Neural progenitor cell (in vitro differentiated cells): ENCODE measurements around the gene RNF38. TPM values are rescaled to one million over a fixed set of nuclear protein-coding genes. Genes with fewer than 3 reads are reported as not detected.
A peak's percentile ranks its signal among the peaks of the same experiment; 100 is the strongest.
"Not testable (repeated sequence)": the region's sequence is repeated elsewhere in the genome, so short reads cannot be mapped to it uniquely, and the experiment has no call there.

ENCODE experiments used
- DNase-seq: peaks from one replicate; pipeline ENCODE4 v3.0.0-alpha.2; 2016; ENCODE audit warnings: low spot score
- H2AFZ ChIP-seq: fragments of 200-600 bp; sonication (generic); replicated peaks from 2 replicates; pipeline ENCODE4 v1.6.1; 2016; ENCODE audit warnings: antibody characterized with exemption
- H3F3A ChIP-seq: fragments of 200-600 bp; sonication (generic); 2 replicates; pipeline ENCODE4 v1.6.1; 2016; ENCODE audit warnings: antibody characterized with exemption, low read depth
- H3K27ac ChIP-seq: fragments of 200-600 bp; sonication (generic); 2 replicates; pipeline ENCODE4 v1.5.1; 2016; ENCODE audit warnings: mild to moderate bottlenecking
- H3K27me3 ChIP-seq: fragments of 200-600 bp; sonication (generic); 2 replicates; pipeline ENCODE4 v1.6.1; 2016; ENCODE audit warnings: mild to moderate bottlenecking, moderate library complexity
- H3K36me3 ChIP-seq: fragments of 200-600 bp; sonication (generic); 2 replicates; pipeline ENCODE4 v1.5.1; 2016
- H3K4me1 ChIP-seq: fragments of 200-600 bp; sonication (generic); 2 replicates; pipeline ENCODE4 v1.6.1; 2016; ENCODE audit warnings: mixed run types
- H3K4me2 ChIP-seq: fragments of 200-600 bp; sonication (generic); 2 replicates; pipeline ENCODE4 v1.6.1; 2016
- H3K4me3 ChIP-seq: fragments of 200-600 bp; sonication (generic); 2 replicates; pipeline ENCODE4 v1.5.1; 2016
- H3K79me2 ChIP-seq: fragments of 200-600 bp; sonication (generic); 2 replicates; pipeline ENCODE4 v1.6.1; 2016; ENCODE audit warnings: low read depth
- H3K9ac ChIP-seq: fragments of 200-600 bp; sonication (generic); 2 replicates; pipeline ENCODE4 v1.6.1; 2016
- H3K9me3 ChIP-seq: fragments of 200-600 bp; sonication (generic); 2 replicates; pipeline ENCODE4 v1.5.1; 2016; ENCODE audit warnings: low read depth
- H4K20me1 ChIP-seq: fragments of 200-600 bp; sonication (generic); 2 replicates; pipeline ENCODE4 v1.6.1; 2016; ENCODE audit warnings: low read depth
- H3K27ac Mint-ChIP-seq: 3 replicates; pipeline ENCODE4 v1.8.0; 2021; ENCODE audit warnings: mixed read lengths
- H3K27me3 Mint-ChIP-seq: 2 replicates; pipeline ENCODE4 v1.8.0; 2022; ENCODE audit warnings: low read depth, mild to moderate bottlenecking, inconsistent platforms, moderate library complexity, mixed read lengths; ENCODE audit not compliant: insufficient read depth
- H3K36me3 Mint-ChIP-seq: 3 replicates; pipeline ENCODE4 v1.8.0; 2021; ENCODE audit warnings: mixed read lengths
- H3K4me1 Mint-ChIP-seq: 3 replicates; pipeline ENCODE4 v1.8.0; 2021; ENCODE audit warnings: mixed read lengths
- H3K4me3 Mint-ChIP-seq: 3 replicates; pipeline ENCODE4 v1.8.0; 2021; ENCODE audit warnings: mild to moderate bottlenecking, moderate library complexity, mixed read lengths
- H3K9me3 Mint-ChIP-seq: 3 replicates; pipeline ENCODE4 v1.8.0; 2020; ENCODE audit warnings: mixed read lengths
- EZH2 ChIP-seq: fragments of 200-600 bp; sonication (generic); IDR thresholded peaks from 2 replicates; pipeline ENCODE4 v1.6.1; 2017; ENCODE audit warnings: antibody characterized with exemption, mild to moderate bottlenecking, moderate library complexity
- EZH2phosphoT487 ChIP-seq: fragments of 200-600 bp; sonication (generic); IDR thresholded peaks from 2 replicates; pipeline ENCODE4 v1.6.1; 2017; ENCODE audit warnings: antibody characterized with exemption
- total RNA-seq: library from RNA; depleted of rRNA; stranded (reverse); fragments of >200 nt; gene quantifications from 2 replicates; pipeline ENCODE4 v1.2.3, GENCODE V29; 2015; ENCODE audit warnings: low replicate concordance
- TF ChIP-seq, protein P1 (sequence below): fragments of 200-600 bp; sonication (generic); IDR thresholded peaks from 2 replicates; pipeline ENCODE4 v1.5.1; 2017; ENCODE audit warnings: antibody characterized with exemption, mild to moderate bottlenecking

Gene RNF38
- total RNA-seq, result 49.8 and 63.8 TPM in 2 replicates

DNA sequence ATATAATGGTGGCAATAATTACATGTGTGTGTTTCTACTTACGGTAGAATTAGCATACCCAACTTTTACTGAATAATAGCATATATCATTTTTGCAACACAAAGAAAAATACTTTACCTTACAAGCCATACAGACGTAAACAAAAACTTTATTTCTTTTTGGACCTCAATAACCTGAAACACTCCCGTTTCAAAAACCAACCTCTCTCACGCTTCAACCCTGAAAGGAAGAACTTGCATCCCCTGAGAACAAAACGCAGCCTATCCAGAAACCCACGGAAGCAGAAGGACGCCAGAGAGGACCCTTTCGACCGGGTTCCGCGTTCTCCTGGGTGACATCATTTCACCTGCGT is at the start of gene RNF38:
RNF38 (minus strand) TSS at position 290 of the 352 bp plus-strand sequence; CDS start at position 129, 161 bp downstream.
- Histone ChIP-seq H3K27me3 (no peaks in the 10 kb centered on the region), H3K9ac (peak within 1 kb of the TSS; percentile 89), H3K4me3 (peak within 1 kb of the TSS; percentile 75), H4K20me1 (peaks cover 59% of the 10 kb centered on the region), H3K36me3 (no peaks in the 10 kb centered on the region), H3F3A (peaks cover 44% of the 10 kb centered on the region), H3K79me2 (peaks cover 90% of the 10 kb centered on the region), H3K27ac (peak within 1 kb of the TSS; percentile 99), H3K4me1 (peaks cover 43% of the 10 kb centered on the region), H3K4me2 (peak within 1 kb of the TSS; percentile 93), H3K9me3 (no peaks in the 10 kb centered on the region), H2AFZ (no peak within 1 kb of the TSS)
- Mint-ChIP-seq H3K9me3 (no peaks in the 10 kb centered on the region), H3K27me3 (no peaks in the 10 kb centered on the region), H3K27ac (peak within 1 kb of the TSS; percentile 96), H3K36me3 (peaks cover 15% of the 10 kb centered on the region), H3K4me1 (peaks cover 26% of the 10 kb centered on the region), H3K4me3 (peak within 1 kb of the TSS; percentile 95)
- no peak for DNase-seq
- TF ChIP-seq, protein P1, sequence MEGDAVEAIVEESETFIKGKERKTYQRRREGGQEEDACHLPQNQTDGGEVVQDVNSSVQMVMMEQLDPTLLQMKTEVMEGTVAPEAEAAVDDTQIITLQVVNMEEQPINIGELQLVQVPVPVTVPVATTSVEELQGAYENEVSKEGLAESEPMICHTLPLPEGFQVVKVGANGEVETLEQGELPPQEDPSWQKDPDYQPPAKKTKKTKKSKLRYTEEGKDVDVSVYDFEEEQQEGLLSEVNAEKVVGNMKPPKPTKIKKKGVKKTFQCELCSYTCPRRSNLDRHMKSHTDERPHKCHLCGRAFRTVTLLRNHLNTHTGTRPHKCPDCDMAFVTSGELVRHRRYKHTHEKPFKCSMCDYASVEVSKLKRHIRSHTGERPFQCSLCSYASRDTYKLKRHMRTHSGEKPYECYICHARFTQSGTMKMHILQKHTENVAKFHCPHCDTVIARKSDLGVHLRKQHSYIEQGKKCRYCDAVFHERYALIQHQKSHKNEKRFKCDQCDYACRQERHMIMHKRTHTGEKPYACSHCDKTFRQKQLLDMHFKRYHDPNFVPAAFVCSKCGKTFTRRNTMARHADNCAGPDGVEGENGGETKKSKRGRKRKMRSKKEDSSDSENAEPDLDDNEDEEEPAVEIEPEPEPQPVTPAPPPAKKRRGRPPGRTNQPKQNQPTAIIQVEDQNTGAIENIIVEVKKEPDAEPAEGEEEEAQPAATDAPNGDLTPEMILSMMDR, result no peak
- no peak for TF ChIP-seq EZH2phosphoT487
- no peak for TF ChIP-seq EZH2

DNA sequence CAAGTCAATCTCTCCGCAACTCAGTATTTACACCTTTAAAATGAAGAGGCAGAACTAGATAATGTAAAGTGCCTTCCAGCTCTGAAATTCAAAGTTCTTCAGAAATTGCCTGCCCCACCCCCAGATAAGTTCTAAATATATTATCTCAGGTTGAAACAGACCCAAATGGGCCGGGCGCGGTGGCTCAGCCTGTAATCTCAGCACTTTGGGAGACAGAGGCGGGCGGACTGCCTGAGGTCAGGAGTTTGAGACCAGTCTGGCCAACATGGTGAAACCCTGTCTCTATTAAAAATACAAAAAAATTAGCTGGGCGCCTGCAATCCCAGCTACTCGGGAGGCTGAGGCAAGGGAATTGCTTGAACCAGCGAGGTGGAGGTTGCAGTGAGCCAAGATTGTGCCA is 48.5 kb upstream of the RNF38 start:
- H3K4me1 Mint-ChIP-seq, H3K27ac ChIP-seq, H3K27me3 ChIP-seq, H3K9ac ChIP-seq, H3K9me3 ChIP-seq, H3K27me3 Mint-ChIP-seq, H3K4me3 ChIP-seq, H3K4me3 Mint-ChIP-seq, H3K36me3 ChIP-seq, H3K27ac Mint-ChIP-seq, H2AFZ ChIP-seq, DNase-seq, H3K9me3 Mint-ChIP-seq, H3K4me2 ChIP-seq: not testable (repeated sequence)
- Histone ChIP-seq H3F3A (peaks cover 19% of the 10 kb centered on the region), H3K79me2 (peaks cover 76% of the 10 kb centered on the region), H3K4me1 (peaks cover 18% of the 10 kb centered on the region), H4K20me1 (peaks cover 58% of the 10 kb centered on the region)
- peaks cover 12% of the 10 kb centered on the region for H3K36me3 Mint-ChIP-seq

GRCh38 chr9:36448017-36448416 is 47.9 kb upstream of the RNF38 start:
- no peak overlapping the region for H3K9ac ChIP-seq
- peaks cover 82% of the 10 kb centered on the region for H3K79me2 ChIP-seq

GRCh38 chr9:36446678-36447077 is 46.6 kb upstream of the RNF38 start:
- Histone ChIP-seq H3K4me1 (peaks cover 36% of the 10 kb centered on the region), H4K20me1 (peaks cover 77% of the 10 kb centered on the region), H3K79me2 (peaks cover 95% of the 10 kb centered on the region), H3F3A (peaks cover 17% of the 10 kb centered on the region)
- peaks cover 15% of the 10 kb centered on the region for H3K36me3 Mint-ChIP-seq
- not testable (repeated sequence) for H3K9ac ChIP-seq, H3K27me3 ChIP-seq, H3K9me3 Mint-ChIP-seq, H3K27me3 Mint-ChIP-seq, DNase-seq, H3K4me2 ChIP-seq, H3K27ac Mint-ChIP-seq, H3K4me3 Mint-ChIP-seq, H3K27ac ChIP-seq, H2AFZ ChIP-seq, H3K36me3 ChIP-seq, H3K4me3 ChIP-seq, H3K9me3 ChIP-seq
- H3K4me1 Mint-ChIP-seq, result peaks cover 11% of the 10 kb centered on the region

More at GRCh38 chr9:36448017-36448416, 47.9 kb upstream of the RNF38 start:
- H3F3A ChIP-seq, result peaks cover 19% of the 10 kb centered on the region
- H3K4me1 Mint-ChIP-seq, result peaks cover 9% of the 10 kb centered on the region
- H3K36me3 ChIP-seq, result no peaks in the 10 kb centered on the region
- H3K4me3 ChIP-seq, result no peak overlapping the region
- H3K4me2 ChIP-seq, result no peak overlapping the region
- no peaks in the 10 kb centered on the region for H3K9me3 ChIP-seq
- peaks cover 24% of the 10 kb centered on the region for H3K4me1 ChIP-seq
- no peaks in the 10 kb centered on the region for H3K9me3 Mint-ChIP-seq
- H3K27ac ChIP-seq, result no peak overlapping the region
- H3K4me3 Mint-ChIP-seq, result no peak overlapping the region
- no peak overlapping the region for H3K27ac Mint-ChIP-seq
- H4K20me1 ChIP-seq, result peaks cover 64% of the 10 kb centered on the region
- no peak overlapping the region for H2AFZ ChIP-seq
- H3K27me3 Mint-ChIP-seq, result no peaks in the 10 kb centered on the region
- peaks cover 12% of the 10 kb centered on the region for H3K36me3 Mint-ChIP-seq
- H3K27me3 ChIP-seq, result no peaks in the 10 kb centered on the region
- TF ChIP-seq EZH2phosphoT487 (no peak), EZH2 (no peak)
- TF ChIP-seq, protein P1, result no peak
- no peak for DNase-seq
